CD1c-positive myeloid dendritic cell (primary cell): ENCODE results near the gene RAB30.

Experiments
- DNase-seq: peaks from one replicate; pipeline ENCODE4 v3.0.0-alpha.2; 2016; ENCODE audit errors: extremely low spot score

Gene RAB30

GRCh38 chr11:83039566-83039965 is 32.1 kb downstream of the RAB30 start:
- DNase-seq: no peak

GRCh38 chr11:83037877-83038276 is 33.8 kb downstream of the RAB30 start:
- no peak for DNase-seq

- no peak for DNase-seq
Measured at GRCh38 chr11:83036701-83037100, 35.0 kb downstream of the RAB30 start.

- DNase-seq: no peak
Measured at GRCh38 chr11:83035070-83035854, 36.4 kb downstream of the RAB30 start.

DNA sequence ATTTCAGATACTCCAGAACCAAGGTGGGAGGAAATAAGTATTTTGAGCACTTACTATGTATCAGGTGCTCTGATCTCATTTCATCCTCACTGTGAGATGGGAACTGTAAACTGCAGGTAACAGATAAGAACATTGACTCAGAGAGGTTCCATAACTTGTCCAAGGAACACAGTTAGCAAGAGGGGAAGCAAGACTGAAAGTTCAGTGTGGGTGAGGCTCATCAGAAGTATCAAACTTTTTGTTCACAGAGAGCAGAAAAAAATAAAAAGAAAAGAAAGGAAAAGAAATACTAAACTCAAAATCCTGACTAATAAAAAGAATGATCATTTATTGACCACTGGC is 37.1 kb downstream of the RAB30 start:
- DNase-seq: no peak

- DNase-seq: no peak
Measured at GRCh38 chr11:83033972-83034672, 37.6 kb downstream of the RAB30 start.

DNA sequence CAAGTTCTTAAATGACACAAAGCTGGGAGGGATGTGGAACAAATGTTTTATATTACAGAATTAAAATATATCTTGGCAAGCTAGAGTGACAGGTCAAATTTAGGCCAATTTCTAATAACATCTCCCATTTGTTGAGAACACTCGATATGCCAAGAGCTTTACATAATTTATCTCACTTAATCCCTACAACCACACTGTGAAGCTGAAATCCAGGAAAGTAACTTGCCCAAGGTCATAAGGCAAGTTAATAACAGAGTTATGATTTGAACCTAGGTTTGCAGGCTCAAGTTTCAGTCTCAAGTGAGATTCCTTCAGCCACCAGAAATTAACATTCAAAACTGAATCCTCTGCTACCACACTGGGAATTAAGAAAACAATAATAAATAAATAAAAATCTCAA is 38.3 kb downstream of the RAB30 start:
- no peak for DNase-seq

GRCh38 chr11:83031127-83031526 is 40.6 kb downstream of the RAB30 start:
- DNase-seq: no peak

DNA sequence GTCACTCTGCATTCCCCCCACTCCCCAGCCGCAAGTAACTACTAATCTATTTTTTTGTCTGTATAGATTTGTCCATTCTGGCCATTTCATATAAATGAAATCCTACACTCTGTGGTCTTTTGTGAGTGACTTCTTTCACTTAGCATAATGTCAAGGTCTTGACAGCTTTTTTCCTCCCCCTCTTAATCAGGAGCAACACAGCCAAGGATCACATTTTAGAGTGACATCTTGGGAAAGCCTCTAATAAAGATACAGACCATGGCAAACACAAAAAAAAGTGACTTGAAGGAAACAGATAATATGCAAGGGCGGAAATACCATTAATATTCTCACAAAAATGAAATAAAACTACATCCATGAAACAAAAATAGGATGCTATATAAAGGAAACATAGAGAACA is 43.9 kb downstream of the RAB30 start:
- no peak for DNase-seq

DNA sequence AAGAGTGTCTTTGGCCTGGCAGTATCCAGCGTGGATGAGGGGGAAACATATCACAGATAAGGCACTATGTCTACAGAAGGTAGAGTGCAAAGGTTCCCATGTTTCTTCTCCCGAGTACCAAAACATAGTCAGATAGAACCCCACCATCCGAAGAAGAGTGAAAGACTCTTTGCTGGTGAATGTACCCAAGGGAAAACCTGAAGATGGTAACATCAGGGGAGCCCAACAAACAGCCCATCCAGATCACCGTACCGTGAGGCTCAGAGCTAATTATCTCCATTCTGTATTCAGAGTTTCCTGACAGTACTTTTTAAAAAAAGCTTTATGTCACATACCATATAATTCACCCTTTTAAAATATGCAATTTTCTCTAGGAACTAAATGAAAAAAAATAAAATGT is 44.4 kb downstream of the RAB30 start:
- no peak for DNase-seq

DNA sequence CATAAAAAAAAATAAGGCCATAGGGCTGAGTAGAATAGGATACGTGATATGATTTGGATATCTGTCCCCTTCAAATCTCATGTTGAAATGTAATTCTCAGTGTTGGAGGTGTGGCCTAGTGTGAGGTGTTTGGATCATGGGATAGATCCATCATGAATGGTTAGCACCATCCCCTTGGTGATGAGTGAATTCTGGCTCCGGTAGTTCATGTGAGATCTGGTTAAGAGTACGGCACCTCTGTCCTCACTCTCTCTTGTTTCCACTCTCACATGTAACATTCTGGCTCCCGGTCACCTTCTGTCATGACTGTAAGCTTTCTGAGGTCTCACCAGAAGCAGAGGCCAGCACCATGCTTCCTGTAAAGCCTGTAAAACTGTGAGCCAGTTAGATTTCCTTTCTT is 45.5 kb downstream of the RAB30 start:
- no peak for DNase-seq

DNA sequence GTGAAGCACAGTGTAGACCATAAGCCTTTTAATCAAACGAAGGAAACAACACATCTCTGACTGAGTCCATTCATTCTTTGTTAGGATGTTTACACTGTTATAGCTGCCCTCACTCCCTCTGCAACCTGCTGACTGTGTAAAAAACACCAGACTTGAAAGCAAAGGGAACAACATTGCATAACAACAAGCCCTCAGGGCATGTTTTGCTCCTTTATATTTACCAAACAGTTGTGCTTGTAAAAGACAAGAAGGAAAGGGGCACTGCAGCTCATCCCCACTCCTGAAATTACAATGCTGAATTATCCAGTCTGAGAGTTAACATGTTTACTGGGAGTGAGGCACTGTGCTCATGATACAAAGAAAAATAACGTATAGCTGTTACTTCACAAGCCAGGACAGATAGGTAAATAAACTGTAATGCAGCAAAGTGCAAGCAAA is 46.4 kb downstream of the RAB30 start:
- DNase-seq: no peak

- DNase-seq: no peak
Measured at GRCh38 chr11:83024270-83024854, 47.3 kb downstream of the RAB30 start.

- no peak for DNase-seq
Measured at GRCh38 chr11:83023410-83023809, 48.3 kb downstream of the RAB30 start.

DNA sequence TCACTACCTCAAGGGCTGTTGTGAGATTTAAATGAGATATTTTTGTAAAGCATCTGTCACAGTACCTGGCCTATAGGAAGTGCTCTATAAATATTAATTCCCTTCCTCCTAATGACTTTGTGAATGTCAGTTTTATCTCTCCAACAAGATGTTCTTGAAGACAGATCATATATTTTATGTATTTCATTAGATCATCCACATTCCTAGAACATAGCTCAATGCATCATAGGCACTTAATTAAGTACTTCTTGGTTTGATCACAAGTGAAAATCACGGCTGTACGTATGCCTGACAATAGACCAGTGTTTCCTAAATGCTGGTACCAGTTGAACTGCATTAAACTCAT is 49.9 kb downstream of the RAB30 start:
- DNase-seq: no peak

GRCh38 chr11:83020942-83021779 is 50.5 kb downstream of the RAB30 start:
- no peak for DNase-seq

- DNase-seq: no peak
Measured at GRCh38 chr11:83019888-83020579, 51.7 kb downstream of the RAB30 start.

- DNase-seq: no peak
Measured at GRCh38 chr11:83014951-83015350, 56.7 kb downstream of the RAB30 start.

GRCh38 chr11:83012168-83013067 is 59.3 kb downstream of the RAB30 start:
- DNase-seq: no peak

DNA sequence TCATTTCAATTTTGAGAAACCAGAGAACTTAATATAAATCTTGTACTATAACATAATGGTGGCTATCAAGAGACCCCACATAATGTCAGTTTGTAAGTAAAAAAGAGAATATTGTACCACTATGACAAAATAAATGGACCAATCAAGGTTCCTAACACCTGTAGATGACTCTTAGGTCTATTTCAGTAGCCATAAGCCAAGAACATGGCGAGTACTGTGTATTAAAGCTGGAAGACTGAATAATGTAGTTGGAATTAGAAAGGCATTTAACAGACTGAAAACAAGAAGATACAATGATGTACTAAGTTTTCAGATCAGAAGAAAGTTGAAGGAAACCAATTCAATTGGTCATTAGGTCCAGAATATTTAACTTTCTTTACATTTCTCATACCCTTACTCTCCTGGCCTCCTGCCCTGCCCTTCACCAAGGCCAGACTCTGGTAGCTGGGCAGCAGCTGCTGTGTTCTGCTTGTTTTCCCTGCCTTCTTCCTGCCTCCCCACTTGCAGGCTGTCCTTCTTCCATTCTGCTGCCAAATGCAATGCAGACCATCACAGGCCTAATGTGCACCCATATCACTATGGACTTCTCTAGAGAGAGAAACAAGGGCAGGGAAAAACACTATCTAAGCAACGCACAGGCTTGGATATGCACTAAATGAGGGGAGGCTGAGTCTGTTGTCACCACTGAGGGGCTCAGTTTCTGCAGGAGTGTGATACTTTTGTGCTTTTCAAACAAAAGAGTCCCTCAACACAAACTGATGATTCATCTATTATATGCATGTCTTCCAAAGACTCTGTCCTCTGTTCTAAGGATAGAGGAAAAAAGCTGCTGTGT is 60.1 kb downstream of the RAB30 start:
- DNase-seq: no peak
